HG03097 (cell line): ENCODE data around the gene DOCK9.

ENCODE experiments used
- ATAC-seq: cut with Tn5 transposase; IDR thresholded peaks from one replicate; pipeline ENCODE4 v1.9.1; 2021; ENCODE audit not compliant: unreplicated experiment, low FRiP score

DOCK9 gene

GRCh38 chr13:98802559-98802958, 175.3 kb downstream of the DOCK9 start:
- ATAC-seq, result no peak

GRCh38 chr13:98801626-98802418, 176.0 kb downstream of the DOCK9 start:
- ATAC-seq, result no peak

- no peak for ATAC-seq
These were observed 177.8 kb downstream of the DOCK9 start for GRCh38 chr13:98800078-98800477.

GRCh38 chr13:98798849-98799645, 178.8 kb downstream of the DOCK9 start:
- no peak for ATAC-seq

- no peak for ATAC-seq
These were observed 180.4 kb downstream of the DOCK9 start for GRCh38 chr13:98797456-98797855.

DNA sequence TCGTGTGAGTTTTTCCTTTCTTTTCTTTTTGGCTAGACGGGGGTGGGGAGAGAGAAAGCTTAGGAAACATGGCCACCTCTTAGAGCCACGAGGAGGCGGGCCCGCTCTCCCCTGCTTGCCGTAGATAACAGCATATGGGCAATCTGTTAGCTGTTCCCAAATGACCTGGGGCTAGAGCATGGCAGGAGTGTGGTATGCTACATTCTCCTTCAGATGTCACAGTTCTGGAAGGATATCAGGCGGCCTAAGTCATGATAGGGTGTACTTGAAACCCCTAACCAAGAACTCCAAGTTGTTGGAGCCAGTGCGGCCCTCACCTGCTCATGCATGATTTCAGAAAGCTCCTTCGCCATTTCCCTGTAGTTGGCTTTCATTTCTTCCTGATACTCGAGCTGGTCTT, 181.1 kb downstream of the DOCK9 start:
- no peak for ATAC-seq

GRCh38 chr13:98796191-98796590, 181.7 kb downstream of the DOCK9 start:
- no peak for ATAC-seq

GRCh38 chr13:98795220-98795619, 182.6 kb downstream of the DOCK9 start:
- ATAC-seq, result no peak

GRCh38 chr13:98794498-98794897, 183.4 kb downstream of the DOCK9 start:
- ATAC-seq, result no peak

DNA sequence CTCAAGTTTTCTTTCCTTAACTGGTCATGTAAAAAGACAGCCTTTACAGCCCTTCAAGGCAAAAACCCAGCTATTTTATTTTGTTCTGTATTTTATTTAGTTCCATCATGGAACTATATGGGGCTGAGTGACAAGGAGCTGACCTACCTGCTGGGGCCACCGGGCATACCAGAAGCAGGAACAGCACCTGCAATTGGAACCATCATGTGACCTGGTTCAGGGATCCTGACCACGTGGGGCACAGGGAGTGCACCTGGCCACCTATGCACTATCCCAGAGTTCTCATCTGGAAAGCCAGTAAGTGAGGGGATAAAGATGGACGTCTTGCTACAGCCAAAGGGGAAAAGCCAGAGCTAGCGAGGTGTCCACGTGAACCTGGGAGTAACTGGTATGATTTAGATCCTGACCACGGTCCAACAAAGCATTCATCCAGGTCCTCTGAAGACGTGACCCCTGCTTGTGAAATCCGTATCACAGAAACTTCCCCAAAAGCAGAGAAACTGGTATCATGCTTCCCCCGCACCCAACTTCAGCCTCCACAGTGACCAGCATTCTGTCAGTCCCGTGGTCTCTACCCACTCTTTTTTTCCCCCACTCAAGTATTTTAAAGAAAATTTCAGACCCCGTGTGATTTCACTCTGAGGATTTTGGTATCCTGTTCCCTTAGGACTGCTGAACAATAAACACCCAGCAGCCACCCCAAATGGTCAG, 184.9 kb downstream of the DOCK9 start:
- no peak for ATAC-seq

GRCh38 chr13:98792321-98792720, 185.5 kb downstream of the DOCK9 start:
- no peak for ATAC-seq

DNA sequence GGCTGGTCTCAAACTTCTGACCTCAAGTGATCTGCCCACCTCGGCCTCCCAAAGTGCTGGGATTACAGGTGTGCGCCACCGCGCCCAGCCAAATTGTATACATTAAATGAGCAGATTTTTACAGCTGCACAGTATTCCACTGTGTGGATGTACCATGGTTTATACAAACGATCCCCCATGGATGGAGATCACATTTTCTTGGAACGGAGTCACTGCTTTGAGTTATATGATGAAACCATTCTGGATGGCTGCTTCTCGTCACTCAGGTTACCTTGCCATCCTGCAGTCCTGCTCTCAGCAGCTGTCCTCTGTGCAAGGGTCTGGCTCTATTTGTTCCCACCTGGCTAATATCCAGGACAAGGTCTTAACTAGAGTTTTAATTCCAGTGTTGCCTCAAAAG, 186.3 kb downstream of the DOCK9 start:
- no peak for ATAC-seq

DNA sequence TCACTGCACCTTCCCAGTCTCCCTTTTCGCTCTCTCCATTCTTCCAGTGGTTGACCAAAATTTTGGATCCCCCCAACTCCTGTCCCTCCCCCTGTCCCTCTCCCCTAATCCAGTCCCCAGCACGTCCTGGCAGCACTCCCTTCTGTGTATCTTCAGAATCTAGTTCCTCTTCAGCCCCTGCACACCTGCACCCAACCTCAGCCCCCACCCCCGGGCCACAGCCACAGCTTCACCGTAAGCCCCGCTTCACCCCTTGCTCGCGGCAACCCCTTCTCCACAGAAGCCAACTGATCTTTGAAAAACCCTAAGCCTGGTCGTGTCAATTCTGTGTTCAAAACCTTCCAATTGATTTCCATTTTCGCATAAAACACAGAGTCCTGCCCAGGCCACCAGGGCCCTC, 189.9 kb downstream of the DOCK9 start:
- no peak for ATAC-seq

- ATAC-seq, result no peak
These were observed 190.7 kb downstream of the DOCK9 start for GRCh38 chr13:98787173-98787572.

DNA sequence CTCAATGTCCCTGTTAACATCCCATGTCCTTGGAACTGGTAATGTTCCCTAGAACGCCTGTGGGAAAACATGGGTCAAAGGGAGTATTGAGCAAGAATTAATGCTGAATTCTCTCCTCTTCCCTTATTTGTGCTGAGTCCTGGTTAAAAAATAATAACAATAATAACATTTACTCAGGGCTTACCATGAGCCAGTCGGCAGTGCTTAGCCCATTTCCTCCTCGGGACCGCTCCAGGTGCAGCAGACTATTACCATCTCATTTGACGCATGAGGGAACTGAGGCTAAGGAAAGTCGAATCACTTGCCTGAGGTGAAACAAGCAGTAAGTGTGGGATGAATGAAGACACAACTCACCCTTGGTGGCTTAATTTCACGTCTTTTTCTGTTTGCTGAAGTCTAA, 191.8 kb downstream of the DOCK9 start:
- no peak for ATAC-seq

- ATAC-seq, result no peak
These were observed 192.5 kb downstream of the DOCK9 start for GRCh38 chr13:98785405-98785804.

GRCh38 chr13:98784666-98785065, 193.2 kb downstream of the DOCK9 start:
- no peak for ATAC-seq

- no peak for ATAC-seq
These were observed 193.9 kb downstream of the DOCK9 start for GRCh38 chr13:98783856-98784478.

GRCh38 chr13:98782654-98783053, 195.2 kb downstream of the DOCK9 start:
- ATAC-seq, result no peak

- ATAC-seq, result no peak
These were observed 196.0 kb downstream of the DOCK9 start for GRCh38 chr13:98781905-98782304.

DNA sequence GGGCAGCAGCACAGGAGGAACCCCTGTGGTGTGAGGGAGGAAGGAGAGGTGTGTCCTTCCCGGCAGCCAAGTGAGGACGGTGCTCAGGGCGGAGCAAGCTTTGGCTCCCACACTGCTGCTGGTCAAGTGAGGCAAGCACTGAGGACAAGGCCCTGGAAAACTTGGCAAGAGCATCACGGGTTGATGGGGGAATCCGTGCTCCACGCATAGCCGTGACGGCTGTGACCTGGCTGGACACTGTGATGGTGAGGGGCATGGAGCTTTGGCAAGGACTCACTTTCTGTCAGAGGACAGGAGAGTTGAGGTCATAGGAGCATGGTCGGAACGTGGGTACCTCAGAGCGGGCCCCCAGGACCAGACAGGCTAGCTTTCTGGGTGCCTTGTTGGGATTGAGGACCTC, 196.4 kb downstream of the DOCK9 start:
- no peak for ATAC-seq
